Amniotic stem cell (primary cell): ENCODE data around the gene SH3BP4.

Source experiments
- DNase-seq: peaks from one replicate; lab custom pipeline; 2025; lab: John Stamatoyannopoulos, UW

Gene SH3BP4

DNA sequence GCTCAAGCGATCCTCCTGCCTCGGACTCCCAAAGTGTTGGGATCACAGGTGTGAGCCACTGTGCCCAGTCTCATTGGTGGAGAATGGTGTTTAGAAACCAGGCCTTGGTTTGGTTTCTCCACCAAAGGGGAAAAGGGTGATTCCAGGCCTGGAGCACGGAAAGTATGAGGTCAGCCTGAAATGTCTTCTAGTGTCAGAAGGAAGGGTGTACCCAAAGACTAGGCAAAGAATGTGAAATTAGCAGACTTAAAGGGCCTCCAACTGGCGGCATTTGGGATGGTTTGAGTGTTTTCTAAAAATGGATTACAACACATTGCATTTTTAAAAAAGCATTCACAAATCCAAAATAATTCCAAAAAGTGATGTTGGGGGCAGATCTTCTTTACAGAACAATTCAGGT, 139.6 kb downstream of the SH3BP4 start:
- DNase-seq, result no peak

DNA sequence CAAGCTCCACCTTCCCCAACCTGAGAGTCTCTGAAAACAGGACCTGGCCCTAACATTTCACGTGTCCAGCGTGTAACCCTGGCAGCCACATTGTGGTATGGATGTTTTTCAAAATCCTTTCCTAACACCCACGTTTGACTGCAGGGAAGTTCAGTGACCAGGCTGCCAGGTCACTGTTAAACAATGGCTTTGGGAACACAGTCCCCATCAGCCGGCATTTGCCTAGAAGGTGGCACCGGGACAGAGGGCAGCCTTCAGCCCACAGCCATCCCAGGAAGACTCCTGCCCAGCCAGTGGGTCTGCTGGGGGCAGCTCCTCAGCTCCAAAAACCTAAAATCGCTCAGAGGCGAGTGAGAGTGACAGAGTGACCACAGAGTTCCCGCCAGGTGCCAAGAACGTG, 140.2 kb downstream of the SH3BP4 start:
- DNase-seq, result no peak

DNA sequence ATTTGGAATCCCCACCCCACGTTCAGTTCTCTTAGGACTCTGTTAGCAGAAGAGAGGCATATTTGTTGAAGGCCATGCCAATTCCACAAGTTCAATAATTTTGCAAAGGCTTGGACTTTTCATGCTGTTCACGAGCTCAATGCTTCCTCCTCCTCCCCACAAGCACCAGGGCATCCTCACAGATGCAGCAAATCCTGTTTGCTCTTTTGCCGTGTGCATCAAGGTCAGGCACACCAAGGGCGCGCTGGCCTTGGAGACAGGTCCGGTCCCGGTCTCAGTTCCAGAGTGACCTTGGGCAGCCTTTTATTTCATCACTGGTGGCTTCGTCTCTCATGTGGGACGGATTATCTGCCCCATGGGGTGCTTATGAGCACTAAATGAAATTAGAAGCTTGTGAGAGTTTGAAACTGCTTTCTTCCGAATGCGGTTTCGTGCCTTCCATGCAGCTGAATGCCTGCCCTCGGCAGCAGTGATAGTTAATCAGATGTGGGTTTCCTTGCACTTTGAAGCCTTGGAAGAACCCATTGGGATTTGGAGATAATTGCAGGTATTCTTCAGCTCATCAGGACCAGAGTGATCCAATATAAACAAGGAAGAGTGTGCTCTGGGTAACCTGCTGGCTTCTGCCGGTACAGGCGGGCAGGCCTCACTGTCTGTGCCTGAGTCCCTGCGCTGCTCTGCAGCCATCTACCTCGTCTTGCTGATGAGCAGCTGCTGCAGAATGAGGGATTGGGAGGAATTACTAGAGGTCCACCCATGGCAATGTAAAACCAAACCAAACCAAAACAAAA, 140.8 kb downstream of the SH3BP4 start:
- DNase-seq, result no peak

DNA sequence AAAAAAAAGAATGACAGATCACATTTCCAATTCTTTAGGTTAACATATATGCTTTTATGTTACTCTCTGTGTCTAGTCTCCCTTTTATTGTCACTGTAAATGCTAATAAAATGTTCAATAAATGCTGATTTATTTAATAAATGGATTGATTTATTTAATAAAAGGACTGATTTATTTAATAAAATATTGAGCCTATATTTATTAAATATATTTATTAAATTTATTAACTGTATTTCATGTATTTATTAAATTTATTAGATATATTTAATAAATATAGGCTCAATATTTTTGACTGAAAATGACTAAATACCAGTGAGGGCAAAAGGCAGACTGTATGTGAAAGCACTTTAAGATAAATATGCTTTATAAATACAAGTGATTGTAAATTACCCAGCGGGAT, 142.6 kb downstream of the SH3BP4 start:
- DNase-seq, result no peak

DNA sequence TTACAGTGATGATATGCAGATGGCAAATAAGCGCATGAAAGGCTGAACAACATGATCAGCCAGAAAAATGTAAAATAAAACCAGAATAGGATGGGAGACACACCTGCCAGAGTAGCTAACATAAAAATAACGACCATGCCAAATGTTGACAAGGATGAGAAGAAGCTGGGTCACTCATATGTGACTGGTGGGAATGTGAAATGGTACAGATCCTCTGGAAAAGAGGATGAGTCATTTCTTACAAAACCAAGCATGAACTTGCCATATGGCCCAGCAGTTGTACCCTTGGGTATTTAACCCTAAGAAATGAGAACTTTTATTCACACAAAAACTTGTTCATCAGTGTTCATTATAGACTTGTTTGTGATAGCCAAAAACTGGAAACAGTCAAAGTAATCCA, 143.8 kb downstream of the SH3BP4 start:
- no peak for DNase-seq

DNA sequence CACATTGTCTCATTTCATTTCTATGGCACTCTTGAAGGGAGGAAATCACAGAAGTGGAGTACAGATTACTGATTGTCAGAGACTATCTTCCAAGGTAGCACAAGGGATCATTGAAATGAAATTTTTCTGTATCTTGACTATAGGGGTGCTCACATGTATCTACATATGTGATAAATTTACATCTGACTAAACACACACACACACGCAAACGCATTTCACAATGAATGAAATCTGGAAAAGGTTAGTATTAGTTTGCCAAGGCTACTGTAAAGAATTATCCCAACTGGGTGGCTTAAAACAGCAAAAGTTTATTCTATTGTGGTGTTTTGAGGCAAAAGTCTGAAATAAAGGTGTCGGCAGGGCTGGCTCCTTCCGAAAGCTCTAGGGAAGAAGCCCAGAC, 144.6 kb downstream of the SH3BP4 start:
- DNase-seq, result no peak

DNA sequence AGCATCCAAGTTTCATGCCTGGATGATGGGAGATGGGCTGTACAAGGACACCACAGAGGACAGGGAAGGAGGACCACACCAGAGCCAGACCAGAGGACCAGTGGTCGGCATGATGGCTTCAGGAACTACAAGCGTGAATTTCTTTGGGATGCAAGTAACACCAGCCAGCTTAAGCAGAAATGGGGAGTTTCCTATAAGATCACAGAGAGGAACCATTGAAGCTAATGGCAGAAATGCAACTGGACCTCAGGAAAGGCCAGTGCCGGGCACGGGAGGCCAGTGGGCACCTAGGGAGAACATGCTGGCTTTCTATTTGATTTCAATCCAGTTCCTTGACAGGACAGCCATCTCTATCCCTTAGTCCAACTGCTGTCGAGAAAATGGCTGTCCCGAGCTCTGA, 145.4 kb downstream of the SH3BP4 start:
- no peak for DNase-seq

DNA sequence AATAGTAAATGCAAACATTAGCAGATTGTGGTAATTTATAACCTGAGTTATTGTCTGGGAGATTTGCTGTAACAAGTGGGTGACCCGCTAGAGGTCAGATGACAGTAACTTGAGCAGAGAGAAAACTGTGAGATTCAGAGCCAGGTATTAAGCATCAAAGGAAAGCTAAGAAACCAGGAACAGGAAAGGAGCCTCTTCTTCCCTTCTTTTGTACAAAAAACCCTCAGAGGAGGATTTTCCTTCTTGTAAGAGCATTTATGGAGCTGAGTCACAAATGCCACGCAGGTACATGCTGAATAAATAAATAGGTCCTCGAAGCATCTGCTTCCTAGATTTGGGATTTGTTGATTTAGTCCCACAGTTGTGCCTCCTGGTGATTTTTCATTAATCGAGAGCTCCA, 146.5 kb downstream of the SH3BP4 start:
- DNase-seq, result no peak

DNA sequence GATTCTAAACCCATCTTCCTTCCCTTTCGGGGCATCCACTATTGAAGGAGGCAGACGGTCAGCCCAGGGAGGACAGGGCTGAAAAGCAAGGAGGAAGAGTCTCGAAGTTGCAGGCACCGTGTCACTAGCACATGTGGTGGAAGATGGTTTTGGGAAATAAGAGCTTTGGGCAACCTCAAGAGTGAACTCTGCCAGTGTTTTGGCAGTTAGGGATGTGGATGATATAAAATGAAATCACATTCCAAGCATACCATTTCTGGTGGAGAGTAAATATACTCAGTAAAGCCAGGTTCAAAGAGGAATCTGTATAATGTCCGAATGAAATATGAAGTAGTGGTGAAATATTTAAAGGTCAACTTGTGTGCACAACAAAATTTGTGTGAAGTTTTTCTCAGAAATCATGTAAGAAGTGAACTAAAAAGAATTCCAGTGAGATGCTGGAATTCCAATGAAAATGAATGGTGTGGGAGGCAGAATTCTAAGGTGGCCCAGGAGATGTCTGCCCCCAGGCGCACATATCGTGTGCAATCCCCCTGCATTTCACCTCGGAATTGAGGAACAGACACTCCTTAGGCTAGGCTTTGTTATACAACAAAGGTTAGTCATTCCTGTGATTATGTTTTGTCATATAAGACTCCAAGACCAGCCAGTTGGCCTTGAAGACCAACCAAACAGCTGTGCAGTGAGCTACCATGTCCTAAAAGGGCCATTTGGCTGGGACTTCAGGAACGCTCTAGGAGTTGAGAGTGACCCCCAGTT, 147.1 kb downstream of the SH3BP4 start:
- DNase-seq, result no peak

DNA sequence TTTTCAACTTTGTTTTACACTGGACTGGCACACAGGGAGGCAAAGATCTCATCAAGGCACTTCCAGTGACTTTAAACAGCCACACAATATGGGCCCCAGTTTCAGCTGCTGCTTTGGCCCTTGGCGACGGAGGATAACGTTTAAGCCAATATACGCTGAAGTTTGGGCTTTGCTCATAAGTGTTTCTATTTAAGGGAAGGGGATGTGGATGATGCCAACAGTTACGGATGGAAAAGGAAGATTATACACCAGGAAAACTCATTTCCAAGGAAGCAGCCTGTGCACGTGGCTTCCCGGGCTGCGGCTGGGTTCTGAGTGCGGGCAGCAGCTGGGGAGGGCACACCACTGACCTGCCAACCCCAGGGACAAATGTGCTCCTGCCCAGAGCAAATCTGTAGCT, 151.1 kb downstream of the SH3BP4 start:
- DNase-seq, result no peak
